Activated naive CD4-positive, alpha-beta T cell treated with anti-CD3 and anti-CD28 coated beads, Interleukin-2, amount 50 U/mL, for 16 hours (primary cell): Measurements from ENCODE around the gene ATP5F1D.
A peak's percentile ranks its signal among the peaks of the same experiment; 100 is the strongest.

Experiments used
- DNase-seq: peaks from one replicate; pipeline ENCODE4 v3.0.0-alpha.2; 2020

Gene ATP5F1D

GRCh38 chr19:1248139-1248785 lies 6.7 kb downstream of the ATP5F1D start, which contains the start of gene MIDN:
TSS of gene MIDN (plus strand) at chr19:1248583. CDS start at chr19:1250297, 1,714 bp downstream.
- peak; percentile 50 for DNase-seq

GRCh38 chr19:1248786-1249297 lies 7.3 kb downstream of the ATP5F1D start:
- DNase-seq, result peak; percentile 85

DNA sequence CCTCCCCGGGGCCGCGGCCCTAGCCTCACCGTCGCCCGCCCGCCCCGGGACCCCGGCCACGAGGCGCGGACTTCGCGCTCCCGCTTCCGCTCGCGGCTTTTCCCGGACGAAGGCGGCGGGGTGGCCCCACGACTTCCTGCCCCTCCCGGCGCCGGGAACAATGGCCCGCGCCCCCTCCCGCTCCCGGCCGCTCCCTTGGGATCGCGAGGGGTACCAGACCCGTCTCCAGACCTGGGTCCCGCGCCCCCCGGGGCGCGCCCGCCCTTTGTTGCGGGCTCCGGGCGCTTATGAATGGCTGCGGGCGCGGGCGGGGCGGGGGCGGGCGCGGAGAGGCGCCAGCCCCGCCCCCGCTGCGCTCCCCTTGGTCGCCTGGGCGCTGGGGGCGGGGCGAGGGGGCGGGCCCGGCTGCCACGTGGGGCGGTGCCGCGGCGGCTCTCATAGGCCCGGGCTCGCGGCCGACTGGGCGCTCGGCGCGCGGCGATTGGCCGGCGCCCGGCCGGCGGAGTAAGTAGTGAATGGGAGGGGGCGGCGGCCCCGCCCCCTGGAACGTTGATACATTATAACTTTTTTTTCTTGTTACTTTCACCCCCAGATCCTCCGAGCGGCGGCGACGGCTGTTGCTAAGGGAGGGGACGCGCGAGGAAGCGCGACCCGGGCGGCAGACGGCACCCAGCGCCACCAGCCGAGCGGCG lies 7.9 kb downstream of the ATP5F1D start:
- peak; percentile 94 for DNase-seq

DNA sequence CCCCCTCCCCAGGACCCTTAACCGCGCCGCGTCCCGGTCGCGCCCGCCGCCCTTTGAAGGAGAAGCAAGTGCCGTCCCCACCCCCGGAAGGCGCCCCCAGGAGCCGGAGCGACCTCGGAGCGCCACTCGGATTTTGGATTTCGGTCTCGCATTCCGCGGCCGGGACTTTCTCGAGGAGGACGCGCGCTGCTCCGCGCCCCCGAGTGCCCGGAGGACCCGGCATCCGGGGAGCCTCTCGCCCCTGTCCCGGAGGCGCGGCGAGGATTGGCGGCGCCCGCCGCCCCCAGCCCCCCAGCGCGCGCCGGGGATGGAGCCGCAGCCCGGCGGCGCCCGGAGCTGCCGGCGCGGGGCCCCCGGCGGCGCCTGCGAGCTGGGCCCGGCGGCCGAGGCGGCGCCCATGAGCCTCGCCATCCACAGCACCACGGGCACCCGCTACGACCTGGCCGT lies 8.5 kb downstream of the ATP5F1D start:
- DNase-seq, result no peak

DNA sequence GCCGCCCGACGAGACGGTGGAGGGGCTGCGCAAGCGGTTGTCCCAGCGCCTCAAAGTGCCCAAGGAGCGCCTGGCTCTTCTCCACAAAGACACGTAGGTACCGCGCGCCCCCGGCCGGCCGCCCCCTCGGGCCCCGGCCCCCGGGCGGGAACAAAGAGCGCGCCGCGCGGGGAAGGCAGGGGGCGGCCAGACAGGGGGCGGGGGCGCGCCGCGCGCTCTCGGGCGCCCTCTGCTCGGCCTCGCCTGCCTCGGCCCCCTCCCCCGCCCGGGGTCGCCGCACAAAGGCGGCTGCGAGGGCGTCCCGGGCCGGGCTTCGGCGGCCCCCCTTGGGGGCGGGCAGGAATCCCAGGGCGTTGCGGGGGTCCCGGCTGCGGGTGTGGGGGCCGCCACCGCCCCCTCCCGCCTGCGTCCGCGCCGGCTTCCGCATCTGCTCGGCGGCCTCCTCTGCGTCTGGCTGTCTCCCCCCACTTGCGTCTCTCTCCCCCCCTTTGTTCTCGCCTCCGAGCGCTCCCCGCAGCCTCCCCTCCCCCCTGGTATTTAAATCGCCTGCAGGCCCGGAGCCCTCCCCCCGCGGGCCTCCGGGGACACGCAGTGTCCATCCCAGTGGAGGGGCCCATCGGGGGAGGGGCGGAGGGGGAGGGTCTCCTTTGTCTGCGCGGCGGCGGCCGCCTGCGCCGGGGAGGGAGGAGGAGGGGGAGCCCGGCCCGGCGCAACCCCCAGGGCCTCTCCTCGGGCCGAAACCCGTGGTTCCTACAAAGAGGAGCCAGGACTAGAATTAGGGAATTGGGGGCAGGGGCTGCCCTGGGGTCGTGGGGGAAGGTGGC lies 9.1 kb downstream of the ATP5F1D start:
- peak; percentile 54 for DNase-seq

GRCh38 chr19:1251330-1252220 lies 10.0 kb downstream of the ATP5F1D start:
- peak; percentile 61 for DNase-seq

DNA sequence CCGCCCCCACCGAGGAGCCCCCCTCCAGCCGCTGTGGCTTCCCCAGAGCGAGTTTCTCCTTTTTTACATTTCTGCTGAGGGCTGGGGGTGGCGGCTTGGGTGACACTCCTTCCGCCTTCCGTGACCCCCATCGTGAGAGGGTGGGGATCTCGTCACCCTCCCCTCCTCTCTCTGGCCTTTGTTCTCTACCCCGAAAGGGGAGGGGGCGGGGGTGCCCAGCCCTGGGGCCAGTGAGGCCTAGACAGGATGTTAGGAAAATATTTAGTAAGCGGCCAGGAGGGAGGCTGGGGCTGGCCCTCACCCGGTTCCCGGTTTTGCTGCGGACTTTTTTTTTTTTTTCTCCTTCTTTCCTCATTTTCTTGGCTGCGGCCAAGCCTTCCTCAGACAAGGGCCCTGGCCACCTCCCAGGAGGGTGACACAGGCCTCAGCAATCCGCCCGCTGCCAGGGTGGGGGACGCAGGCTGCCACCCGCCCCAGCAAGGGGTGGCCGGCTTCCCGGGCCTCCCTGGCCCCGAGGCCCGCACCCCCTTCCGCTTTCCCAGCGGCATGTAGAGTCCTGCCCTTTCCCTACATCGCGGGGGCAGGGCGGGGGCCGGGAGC lies 10.8 kb downstream of the ATP5F1D start:
- peak; percentile 54 for DNase-seq

DNA sequence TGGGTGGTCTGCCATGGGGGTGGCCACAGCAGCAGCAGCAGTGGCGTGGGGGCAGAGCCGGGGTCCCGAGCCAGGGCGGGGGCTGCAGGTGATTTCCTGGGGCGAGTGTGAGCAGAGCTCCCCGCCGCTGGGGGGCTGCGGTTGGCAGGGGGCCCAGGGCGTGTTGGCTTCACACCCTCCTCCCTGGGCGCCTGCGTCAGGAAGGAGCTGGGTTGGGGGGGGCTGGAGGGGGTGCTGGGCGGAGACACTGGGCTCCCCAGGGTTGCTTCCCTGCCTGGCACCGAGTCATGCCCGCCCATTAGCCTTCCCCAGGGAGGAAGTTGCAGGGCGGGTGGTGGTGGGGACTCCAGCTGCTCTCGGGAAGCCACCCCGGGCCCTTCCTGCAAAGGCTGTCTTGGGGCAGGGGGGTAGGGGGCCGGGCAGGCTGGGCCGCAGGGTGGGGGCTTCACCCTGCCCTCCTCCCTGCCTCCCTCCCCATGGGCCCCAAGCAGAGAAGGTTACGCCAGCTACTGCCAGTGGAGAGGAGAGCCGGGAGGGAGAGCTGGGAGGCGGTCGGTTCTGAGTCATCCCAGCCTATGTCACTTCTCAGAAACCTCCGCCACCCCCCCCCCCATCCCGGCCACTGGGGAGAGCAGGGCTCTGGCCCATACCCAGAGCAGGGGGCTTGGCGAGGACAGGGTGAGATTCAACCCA lies 11.4 kb downstream of the ATP5F1D start:
- DNase-seq, result peak; percentile 56

- no peak for DNase-seq
Measured at GRCh38 chr19:1253514-1254080, 12.0 kb downstream of the ATP5F1D start.

DNA sequence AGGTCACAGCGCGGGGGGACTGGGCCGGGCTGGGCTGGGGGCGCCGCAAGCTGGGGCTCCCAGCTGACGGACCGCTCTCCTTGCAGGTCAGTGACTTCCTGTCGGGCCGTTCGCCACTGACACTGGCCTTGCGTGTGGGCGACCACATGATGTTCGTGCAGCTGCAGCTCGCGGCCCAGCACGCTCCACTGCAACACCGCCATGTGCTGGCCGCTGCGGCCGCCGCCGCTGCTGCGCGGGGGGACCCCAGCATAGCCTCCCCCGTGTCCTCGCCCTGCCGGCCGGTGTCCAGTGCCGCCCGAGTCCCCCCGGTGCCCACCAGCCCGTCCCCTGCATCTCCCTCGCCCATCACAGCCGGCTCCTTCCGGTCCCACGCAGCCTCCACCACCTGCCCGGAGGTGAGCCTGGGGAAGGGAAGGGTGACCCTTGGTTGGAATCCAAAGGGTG lies 12.6 kb downstream of the ATP5F1D start:
- no peak for DNase-seq

DNA sequence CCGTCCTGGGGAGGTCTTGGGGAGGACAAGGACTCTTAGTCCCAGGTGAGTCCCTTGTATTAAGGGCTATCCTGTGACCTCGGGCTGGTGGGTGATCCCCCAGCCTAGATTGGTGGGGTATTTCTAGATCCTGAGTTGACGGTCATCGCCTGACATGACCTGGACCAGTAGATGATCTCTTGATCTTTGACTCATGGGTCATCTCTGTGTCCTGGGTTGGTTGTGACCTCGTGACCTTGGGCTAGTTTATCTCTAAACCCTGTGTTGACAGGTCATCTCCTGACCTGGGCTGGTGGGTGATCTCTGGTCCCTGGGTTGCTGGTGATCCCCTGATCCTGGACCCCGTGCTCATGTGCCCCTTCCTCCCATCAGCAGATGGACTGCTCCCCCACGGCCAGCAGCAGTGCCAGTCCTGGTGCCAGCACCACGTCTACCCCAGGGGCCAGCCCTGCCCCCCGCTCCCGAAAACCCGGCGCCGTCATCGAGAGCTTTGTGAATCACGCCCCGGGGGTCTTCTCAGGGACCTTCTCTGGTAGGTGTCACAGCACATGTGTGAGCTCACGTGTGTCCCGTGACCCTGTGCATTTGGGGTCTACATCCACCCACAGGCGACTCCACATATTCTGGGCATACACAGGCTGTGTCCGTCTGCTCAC lies 13.1 kb downstream of the ATP5F1D start:
- no peak for DNase-seq

GRCh38 chr19:1255186-1256161 lies 13.9 kb downstream of the ATP5F1D start:
- DNase-seq, result no peak

- no peak for DNase-seq
Measured at GRCh38 chr19:1256646-1257474, 15.3 kb downstream of the ATP5F1D start.

DNA sequence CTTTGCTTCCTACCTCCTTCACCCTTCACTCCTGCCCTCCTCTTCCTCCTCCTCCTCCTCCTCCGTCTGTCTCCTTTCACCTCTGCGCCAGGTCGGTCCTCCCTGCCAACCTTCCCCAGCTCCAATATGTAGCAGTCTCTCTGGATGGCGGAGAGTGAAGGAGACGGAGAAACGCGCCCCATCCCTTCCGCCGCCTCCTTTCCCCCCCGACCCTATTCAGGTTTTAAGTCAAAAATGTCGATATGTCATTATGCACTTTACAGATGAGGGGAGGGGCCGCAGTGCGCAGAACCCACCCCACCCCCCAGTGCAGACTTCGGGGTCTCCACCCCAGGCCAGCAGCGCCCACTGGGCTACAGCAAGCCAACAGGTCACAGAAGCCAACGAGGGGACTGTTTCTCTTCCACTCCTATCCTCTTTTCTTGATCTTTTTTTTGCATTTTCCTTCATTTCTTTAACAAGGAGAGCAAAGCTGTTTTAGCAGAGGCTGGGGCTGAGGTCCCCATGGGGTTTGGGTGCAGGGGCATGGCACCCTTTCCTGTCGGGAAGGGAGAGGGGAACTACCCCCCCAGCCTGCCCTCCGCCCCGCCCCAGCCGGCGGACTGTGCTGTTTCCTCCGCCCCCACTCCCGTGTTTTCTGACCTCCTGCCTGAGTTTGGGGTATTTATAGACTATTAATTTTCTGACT lies 16.1 kb downstream of the ATP5F1D start:
- DNase-seq, result no peak

GRCh38 chr19:1258163-1258492 lies 16.6 kb downstream of the ATP5F1D start:
- DNase-seq, result no peak

GRCh38 chr19:1258707-1259205 lies 17.2 kb downstream of the ATP5F1D start:
- DNase-seq, result no peak

- DNase-seq, result peak; percentile 68
Measured at GRCh38 chr19:1259206-1259875, 17.8 kb downstream of the ATP5F1D start.
